VCaP (cell line): ENCODE measurements around the gene SPINK2.

Source experiments
- H3K27ac ChIP-seq: fragments of 450-650 bp; 2 replicates; pipeline ENCODE4 v1.5.1; 2017
- CTCF ChIP-seq: fragments of 450-650 bp; conservative IDR thresholded peaks from 2 replicates; pipeline ENCODE4 v1.5.1; 2017; ENCODE audit warnings: mild to moderate bottlenecking, moderate library complexity

The SPINK2 gene

GRCh38 chr4:56762484-56763250, 58.8 kb downstream of the SPINK2 start:
- TF ChIP-seq CTCF: no peak
- no peak overlapping the region for H3K27ac ChIP-seq

GRCh38 chr4:56760183-56760582, 61.3 kb downstream of the SPINK2 start:
- H3K27ac ChIP-seq: no peak overlapping the region

More at GRCh38 chr4:56760183-56760582, 61.3 kb downstream of the SPINK2 start:
- TF ChIP-seq CTCF: no peak
